Posterior vena cava (tissue), 2 donors: Measurements from ENCODE around the gene GLIS1. TPM values are rescaled to one million over a fixed set of nuclear protein-coding genes. Genes with fewer than 3 reads are reported as not detected.

Experiments
- DNase-seq: peaks from one replicate; pipeline ENCODE4 v3.0.0-alpha.2; 2020; ENCODE audit warnings: low spot score
- intact Hi-C, 2 donors: fragments of 100-400 bp; cut with DNase I; formaldehyde crosslinking; loops; one replicate each; pipeline versions ENCODE4 v1.14.1 to v1.14.2; 2022 to 2023
- total RNA-seq, 2 donors: library from RNA; stranded (reverse); fragmentation: NEBNext Ultra II Directional; extraction: Animal tissue kit (Norgen Biotek cat#: 25700); gene quantifications; one replicate each; pipeline ENCODE4 v1.2.1, GENCODE V29; 2021
- donor health status: DM: yes; HTN: yes; CAD: no.
- donor health status: DM: yes; HTN: yes; CAD: no.

The GLIS1 gene
- total RNA-seq, 2 donors from 2014 or later: 0.74 to 1.7 TPM

GRCh38 chr1:53645690-53646078 lies 93.3 kb downstream of the GLIS1 start:
- no peak for DNase-seq
- intact Hi-C loops: no loop called here

DNA sequence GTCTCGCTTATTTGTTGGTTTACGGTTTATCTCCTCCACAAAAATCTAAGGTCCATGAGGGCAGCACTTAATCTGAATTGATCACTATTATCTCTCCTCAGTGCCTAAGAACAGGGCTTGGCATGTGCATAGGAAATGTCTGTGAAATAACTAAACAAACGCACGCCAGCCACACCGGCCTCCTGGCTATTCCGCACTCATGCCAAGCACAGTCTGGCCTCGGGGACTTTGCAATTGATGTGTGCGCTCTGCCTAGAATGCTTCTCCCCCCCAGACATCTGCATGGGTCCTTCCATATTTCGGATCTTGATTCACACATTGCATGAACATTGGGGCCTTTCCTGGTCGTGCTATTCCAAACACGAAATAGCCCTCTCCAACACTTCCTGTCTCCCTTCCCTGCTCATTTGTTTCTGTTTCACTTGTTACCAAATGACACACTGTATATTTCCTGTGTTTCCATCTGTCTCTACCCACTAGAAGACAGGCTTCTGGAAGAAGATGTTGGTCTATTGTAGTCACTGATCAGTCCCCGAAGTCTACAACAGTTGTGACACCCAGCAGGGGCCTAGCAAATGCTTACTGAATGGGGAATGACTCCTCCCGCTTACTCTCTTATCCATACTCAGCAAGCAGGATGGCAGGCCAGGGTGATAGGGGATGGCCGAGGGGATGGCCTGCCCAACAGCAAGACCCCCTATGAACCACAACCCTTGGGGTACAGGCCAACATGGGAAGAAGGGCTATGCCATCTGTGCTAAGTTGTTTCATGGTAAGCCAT lies 93.9 kb downstream of the GLIS1 start:
- peak; percentile 35 for DNase-seq
- intact Hi-C loops: no loop called here

DNA sequence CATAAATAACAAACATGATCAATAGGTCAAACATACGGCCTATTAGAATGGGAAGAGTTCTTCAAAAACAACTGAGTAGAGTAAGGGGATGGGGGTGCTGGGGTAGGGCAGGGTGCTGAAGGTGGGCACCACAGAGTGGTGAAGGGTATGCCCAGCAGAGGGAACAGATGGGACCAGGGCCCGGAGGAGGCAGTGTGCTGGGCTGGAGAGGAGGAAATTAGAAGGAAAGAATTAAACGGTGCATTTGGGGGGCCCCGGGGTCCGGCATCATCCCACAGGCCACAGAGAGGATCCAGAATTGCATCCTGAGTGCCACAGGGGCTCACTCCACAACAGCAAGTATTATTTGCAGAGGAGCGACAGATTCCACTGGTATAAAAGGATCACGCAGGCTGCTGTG lies 94.5 kb downstream of the GLIS1 start:
- intact Hi-C loops: no loop called here
- peak; percentile 16 for DNase-seq

- no peak for DNase-seq
- intact Hi-C loops: no loop called here
Measured at GRCh38 chr1:53643881-53644390, 95.0 kb downstream of the GLIS1 start.

GRCh38 chr1:53643041-53643880 lies 95.7 kb downstream of the GLIS1 start:
- peak; percentile 52 for DNase-seq
- intact Hi-C loops: no loop called here

DNA sequence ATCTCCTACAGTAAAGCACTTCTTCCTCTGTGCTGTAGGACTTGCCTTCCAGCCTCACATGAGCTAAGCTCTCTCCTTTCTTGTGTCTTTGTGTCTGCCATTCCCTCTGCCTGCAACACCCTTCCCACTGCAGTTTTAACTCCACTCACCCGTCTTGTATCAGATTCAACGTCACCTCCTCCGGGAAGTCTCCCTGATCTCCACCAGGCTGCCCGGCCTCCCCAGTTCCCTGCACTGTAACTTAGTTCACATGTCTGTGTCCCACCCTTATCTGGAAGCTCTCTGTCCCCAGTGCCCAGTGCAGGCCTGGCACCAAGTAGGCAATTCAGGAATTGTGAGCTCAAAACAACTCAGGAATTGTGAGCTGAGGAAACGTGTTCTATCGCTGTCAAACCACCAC lies 96.4 kb downstream of the GLIS1 start:
- intact Hi-C loops: no loop called here
- DNase-seq: peak; percentile 41

- intact Hi-C loops: no loop called here
- peak; percentile 35 for DNase-seq
Measured at GRCh38 chr1:53642215-53642555, 96.8 kb downstream of the GLIS1 start.

- intact Hi-C loops: no loop called here
Measured at GRCh38 chr1:53641481-53642214, 97.3 kb downstream of the GLIS1 start.

DNA sequence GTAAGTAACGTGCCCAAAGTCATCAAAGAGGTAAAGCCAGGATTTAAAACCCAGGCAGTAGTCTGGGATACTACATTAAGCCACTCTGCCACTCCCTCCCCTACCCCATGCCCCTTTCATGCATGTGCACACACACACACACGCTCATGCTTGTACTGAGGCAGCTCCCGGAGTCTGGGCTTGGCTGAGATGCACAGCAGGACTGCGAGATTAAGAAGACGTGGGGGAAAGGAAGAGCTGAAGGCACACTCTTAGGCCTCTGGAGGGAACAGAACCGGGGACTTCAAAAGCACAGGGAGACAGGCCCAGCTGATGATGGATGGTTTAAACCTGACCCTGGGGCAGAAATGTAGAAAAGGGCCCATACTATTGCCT lies 98.3 kb downstream of the GLIS1 start:
- DNase-seq: peak; percentile 59
- intact Hi-C loops: no loop called here

More at GRCh38 chr1:53641481-53642214, 97.3 kb downstream of the GLIS1 start:
- peak; percentile 59 for DNase-seq

GRCh38 chr1:53639996-53640700 lies 98.8 kb downstream of the GLIS1 start:
- intact Hi-C loops: no loop called here
- DNase-seq: peak; percentile 63

DNA sequence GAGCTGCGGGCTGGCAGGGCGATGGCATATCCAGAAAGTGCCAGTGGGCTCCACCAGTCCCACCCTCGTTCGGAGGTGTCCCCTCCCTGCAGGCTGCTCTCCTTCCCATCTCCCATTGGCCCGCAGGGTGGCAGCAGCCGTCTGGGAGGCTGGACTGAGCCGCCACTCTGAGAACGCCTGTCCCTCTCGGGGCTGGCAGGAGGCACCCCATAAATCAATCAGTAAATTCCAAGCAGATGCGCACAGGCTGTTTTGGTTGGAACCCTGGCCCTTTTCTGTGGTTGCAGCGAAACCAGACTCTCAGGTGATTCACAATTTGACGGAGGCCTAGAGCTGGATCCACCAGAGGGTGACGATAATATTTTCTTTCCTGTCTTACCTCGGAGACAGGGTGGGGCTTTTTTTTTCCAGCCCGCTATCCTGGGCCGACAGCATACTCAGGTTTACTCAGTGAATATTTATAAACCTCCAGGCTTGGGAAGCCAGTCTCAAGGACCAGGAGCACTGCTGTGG lies 99.7 kb downstream of the GLIS1 start:
- intact Hi-C loops: no loop called here
- DNase-seq: peak; percentile 75

GRCh38 chr1:53638360-53639035 lies 100.5 kb downstream of the GLIS1 start:
- intact Hi-C loops: no loop called here
- peak; percentile 80 for DNase-seq

DNA sequence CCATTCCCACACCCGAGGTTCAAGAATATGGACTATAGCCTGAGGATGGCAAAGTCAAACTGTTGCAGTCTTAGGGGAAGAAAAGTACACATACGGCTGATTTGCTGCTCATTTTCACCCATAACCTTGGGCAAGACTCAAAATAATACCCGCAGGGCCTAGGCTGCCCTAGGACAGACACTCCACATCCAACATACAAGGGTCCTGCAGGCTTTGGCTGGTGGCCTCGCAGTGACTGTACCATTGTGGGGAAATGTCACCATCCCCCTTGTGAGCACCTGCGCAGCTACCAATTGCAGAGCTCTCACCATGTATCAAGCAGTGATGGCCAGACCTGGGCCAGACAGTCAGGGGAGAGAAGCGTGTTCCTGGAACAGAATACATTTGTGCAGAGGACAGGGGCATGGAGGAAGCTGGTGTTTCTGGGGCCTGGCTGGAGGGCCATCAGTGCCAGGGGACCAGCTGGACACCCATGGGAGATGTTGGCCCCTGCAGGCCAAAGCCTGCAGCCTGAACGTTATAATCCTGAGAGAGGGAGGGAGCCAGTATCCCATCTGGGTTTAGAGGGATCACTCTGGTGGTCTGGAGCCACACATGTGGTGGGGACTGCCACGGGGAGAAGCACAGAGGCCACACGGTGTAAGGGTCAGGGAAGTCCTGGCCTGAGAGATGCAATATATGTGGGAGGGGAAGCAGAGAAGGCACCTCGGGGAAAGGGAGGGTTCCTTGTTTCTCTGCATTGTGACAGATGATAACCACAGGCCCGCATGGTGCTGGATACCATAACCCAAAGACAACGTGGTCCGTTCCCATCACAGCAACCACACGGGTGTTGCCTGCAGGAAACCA lies 101.2 kb downstream of the GLIS1 start:
- intact Hi-C loops: no loop called here
- DNase-seq: peak; percentile 44

DNA sequence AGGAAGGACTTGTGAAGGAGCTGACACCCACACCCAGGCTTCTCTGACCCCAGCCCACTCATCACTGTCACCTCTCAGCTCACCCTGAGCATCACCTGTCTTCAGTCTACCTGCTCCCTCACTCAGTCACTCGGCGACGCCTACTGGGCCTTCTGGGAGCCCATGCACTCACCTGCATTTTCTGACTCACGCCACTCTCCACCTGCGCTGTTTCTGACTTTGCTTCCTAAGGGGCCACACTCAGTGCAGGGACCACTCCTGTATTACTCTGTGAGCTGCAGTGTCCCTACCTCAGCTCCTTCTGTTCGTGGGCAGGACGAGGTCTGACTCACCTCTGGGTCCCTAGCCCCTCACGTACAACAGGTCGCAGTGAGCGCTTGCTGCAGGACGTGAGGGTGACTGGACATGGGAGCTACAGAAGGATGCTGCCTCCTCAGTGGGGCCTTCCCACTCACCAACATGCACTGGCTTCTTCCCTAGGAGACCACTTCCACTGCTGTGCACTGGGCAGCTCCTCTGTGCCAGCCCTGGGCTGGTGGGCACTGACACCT lies 102.3 kb downstream of the GLIS1 start:
- DNase-seq: peak; percentile 65
- intact Hi-C loops: no loop called here

DNA sequence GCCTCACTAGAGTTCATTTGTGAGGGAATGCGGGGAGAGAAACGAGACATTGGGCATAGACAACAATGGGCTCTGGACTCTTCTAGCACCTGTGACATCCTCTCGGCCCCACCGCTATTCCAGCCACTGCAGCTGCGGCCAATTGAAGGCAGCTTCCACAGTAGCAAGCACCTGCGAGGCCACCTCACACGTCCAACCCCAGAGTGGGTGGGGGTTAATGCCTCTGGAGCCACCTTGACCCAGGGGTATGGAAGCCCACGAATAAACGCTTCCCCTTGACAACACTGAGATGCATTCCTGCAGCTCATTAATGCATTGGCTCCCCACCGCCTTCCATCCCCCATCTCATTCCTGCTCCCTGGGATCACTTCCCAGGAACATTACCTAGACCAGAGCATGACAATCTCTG lies 104.4 kb downstream of the GLIS1 start:
- no peak for DNase-seq
- intact Hi-C loops: no loop called here

DNA sequence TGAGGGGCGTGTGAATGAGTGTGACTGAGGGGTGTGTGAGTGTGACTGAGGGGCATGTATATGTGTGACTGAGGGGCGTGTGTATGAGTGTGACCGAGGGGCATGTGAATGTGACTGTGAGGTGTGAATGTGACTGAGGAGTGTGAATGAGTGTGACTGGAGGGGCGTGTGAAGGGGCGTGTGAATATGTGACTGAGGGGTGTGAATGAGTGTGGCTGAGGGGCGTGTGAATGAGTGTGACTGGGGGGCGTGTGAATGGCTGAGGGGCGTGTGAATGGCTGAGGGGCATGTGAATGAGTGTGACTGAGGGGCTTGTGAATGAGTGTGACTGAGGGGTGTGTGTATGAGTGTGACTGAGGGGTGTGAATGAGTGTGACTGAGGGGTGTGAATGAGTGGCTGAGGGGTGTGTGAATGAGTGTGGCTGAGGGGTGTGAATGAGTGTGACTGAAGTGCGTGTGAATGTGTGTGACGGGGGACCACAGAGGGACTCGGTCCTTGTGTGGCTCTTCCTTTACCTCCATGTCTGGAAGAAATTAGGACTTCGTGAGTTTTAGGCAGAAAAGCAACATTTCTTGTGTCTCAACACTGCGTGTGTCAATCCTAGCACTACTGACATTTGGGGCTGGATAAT lies 105.8 kb downstream of the GLIS1 start:
- intact Hi-C loops: no loop called here
- peak; percentile 29 for DNase-seq
